Fibroblast of mammary gland (primary cell): ENCODE results near the gene ZFP92.

Source experiments
- DNase-seq: peaks from one replicate; pipeline ENCODE4 v3.0.0-alpha.2; 2010; ENCODE audit warnings: low read depth
- H3K4me3 ChIP-seq: 2 replicates; pipeline ENCODE4 v1.5.1; 2011; ENCODE audit warnings: low read depth, mild to moderate bottlenecking, low read length, moderate library complexity; ENCODE audit not compliant: control insufficient read depth
- TF ChIP-seq, protein P1 (sequence below): conservative IDR thresholded peaks from 2 replicates; pipeline ENCODE4 v1.5.1; 2011; ENCODE audit warnings: low read depth, low read length, inconsistent platforms; ENCODE audit not compliant: control insufficient read depth, insufficient read depth

The ZFP92 gene

DNA sequence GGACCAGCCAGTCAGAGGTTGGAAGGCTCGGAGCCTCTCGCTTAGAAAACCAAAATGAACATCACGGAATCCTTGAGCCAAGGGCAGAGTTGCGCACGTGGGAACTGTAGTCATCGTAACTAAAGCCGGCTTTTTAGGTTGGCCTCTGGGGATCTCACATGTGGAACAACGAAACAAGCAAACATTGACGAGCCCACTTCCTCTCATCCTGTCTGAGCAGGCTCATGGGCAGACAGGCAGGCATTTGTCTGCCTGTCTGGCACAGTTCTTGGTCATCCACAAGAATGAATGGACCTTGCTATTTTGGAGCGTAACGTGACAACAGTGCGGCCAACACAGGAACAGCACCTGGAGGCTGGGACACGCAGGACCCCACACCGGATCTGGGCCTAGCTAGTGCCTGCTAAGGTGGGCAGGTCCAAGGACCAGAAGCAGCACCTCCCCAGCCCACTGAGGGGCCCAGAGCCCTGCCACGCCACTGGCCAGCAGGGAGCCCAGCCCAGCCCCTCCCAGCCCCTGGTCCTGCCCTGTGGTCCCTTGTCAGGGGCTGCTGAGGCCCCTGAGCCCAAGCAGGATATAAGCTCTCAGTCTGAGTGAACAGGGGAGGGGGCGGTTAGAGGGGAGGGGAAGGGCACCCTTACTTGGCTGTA, 43.8 kb downstream of the ZFP92 start:
- no peak overlapping the region for H3K4me3 ChIP-seq
- TF ChIP-seq, protein P1, sequence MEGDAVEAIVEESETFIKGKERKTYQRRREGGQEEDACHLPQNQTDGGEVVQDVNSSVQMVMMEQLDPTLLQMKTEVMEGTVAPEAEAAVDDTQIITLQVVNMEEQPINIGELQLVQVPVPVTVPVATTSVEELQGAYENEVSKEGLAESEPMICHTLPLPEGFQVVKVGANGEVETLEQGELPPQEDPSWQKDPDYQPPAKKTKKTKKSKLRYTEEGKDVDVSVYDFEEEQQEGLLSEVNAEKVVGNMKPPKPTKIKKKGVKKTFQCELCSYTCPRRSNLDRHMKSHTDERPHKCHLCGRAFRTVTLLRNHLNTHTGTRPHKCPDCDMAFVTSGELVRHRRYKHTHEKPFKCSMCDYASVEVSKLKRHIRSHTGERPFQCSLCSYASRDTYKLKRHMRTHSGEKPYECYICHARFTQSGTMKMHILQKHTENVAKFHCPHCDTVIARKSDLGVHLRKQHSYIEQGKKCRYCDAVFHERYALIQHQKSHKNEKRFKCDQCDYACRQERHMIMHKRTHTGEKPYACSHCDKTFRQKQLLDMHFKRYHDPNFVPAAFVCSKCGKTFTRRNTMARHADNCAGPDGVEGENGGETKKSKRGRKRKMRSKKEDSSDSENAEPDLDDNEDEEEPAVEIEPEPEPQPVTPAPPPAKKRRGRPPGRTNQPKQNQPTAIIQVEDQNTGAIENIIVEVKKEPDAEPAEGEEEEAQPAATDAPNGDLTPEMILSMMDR, result no peak

DNA sequence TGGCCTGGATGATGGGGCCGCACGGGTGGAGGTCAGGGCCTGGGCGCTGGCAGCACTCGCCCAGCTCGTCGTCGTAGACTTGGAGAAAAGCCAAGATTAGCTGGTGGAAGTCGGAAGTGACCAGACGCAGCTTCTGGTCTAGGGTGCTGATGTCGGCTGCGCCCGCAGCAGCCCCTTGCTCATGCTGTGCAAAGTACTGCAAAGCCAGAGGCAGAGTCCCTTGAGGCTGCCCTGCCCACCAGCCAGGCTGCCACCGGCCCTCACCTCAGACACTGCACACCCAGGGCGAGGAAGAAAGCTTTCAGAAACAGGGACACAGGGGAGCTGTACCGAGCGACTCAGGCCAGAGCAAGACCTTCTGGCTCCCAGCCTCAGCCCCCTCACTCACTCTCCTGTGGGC, 44.3 kb downstream of the ZFP92 start:
- DNase-seq, result no peak
- no peak overlapping the region for H3K4me3 ChIP-seq
- TF ChIP-seq, protein P1, result no peak

More for the DNA sequence above, 43.8 kb downstream of the ZFP92 start:
- DNase-seq, result no peak

DNA sequence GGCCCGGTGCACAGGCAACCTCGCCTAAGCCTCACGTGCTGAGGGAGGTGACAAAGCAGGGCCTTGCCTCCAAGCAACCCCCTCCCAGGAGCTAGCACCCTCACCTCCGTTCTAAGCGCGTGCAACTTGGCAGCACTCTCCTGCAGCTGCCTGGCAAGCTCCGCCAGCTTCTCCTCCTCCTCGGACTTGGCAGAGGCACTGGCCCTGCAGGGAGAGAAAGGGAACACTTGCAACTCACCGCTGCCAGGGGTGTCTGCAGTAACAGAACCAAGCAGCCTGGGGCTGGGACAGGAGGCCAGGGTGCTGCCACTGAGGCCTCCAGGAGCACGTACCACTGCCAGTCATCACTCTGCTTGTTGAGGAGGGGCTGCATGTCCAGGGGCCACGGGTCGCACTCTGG, 44.9 kb downstream of the ZFP92 start:
- TF ChIP-seq, protein P1, result no peak
- no peak for DNase-seq
- no peak overlapping the region for H3K4me3 ChIP-seq

DNA sequence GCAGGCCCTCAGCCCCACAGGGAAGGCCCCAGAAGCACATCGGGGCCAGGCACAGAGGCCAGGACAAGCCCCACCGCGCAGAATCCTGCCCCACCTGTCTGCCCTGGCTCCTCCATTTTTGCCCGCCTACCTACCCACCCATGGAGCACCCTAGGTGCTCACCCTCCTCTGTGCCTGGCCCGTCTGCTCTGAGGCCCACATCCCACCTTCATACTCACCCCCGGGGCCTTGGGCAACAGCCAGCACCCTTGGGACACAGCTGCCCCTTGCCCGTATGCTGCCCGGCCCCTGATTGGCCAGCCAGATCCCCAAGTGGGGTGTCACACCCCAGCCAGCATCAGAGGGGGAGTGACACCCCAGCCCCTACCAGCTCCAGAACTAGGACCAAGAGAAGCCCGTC, 45.4 kb downstream of the ZFP92 start:
- TF ChIP-seq, protein P1, result no peak
- DNase-seq, result no peak

GRCh38 chrX:153457136-153457825, 46.0 kb downstream of the ZFP92 start:
- H3K4me3 ChIP-seq, result no peak overlapping the region
- TF ChIP-seq, protein P1, result no peak
- DNase-seq, result no peak

More for the DNA sequence above, 45.4 kb downstream of the ZFP92 start:
- no peak overlapping the region for H3K4me3 ChIP-seq

DNA sequence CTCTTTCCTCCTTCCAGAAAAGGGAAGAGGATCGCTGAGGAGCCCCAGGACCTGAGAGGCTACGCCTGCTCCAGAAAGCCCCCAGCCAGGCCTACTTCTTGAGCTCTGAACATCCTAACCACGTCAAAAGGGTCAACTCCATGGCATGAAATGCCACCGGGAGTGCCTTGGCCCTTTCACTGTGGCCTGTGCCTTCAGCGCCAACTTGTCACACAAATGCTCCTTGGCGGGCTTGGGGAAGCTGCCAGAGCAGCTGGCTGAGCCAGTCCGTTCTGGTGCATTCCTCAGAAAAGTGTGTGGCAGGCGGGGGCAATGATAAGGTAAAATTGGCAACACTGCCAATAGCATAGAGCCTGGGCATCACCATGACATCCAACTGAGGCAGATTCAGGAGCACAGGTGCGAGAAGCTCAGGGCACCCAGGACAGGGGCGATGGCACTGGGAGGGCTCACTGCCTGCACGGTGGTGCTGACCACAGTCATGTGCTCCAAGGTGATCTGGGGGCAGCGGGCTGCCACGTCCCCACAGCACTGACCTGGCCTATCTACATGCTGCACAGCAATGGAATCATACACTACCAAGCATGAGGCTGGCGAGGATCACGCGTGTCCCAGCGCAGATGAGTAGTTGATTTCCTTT, 46.7 kb downstream of the ZFP92 start:
- TF ChIP-seq, protein P1, result no peak

More for the DNA sequence above, 46.7 kb downstream of the ZFP92 start:
- DNase-seq, result no peak
- no peak overlapping the region for H3K4me3 ChIP-seq
